Measurements from ENCODE around the gene GNRHR.

DNA sequence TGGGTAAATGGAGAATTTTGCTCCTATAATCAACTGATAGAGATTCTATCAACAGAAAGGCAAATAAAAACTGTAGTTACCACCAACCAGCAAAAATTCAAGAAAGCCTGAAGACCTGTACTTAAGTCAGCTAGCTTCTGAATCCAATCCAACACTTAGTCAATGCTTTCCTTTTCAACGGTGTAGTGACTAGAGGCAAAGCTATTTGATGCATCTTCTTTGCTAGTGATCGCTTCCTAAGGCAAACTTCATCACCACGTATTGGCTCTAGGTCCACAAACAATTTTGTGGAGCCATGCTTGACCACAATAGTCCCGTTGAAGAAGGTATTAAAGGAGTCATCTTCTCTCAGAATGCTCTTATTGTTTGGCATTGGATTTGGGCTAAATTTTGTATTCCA lies 28.2 kb downstream of the GNRHR start:
- TF ChIP-seq POLR2A (IDR thresholded peaks at IDR 0.05; ENCODE audit: low read depth, low read length) (no peak), POLR2AphosphoS5 (IDR thresholded peaks at IDR 0.05; ENCODE audit: low read depth, low read length) (no peak)
